GM12874 (cell line): ENCODE data around the gene BARHL2.

ENCODE experiments used
- CTCF ChIP-seq: IDR thresholded peaks from 2 replicates; pipeline ENCODE4 v1.5.1; 2011; ENCODE audit warnings: low read depth, mild to moderate bottlenecking, control low read depth, low read length, moderate library complexity; ENCODE audit not compliant: insufficient read depth

BARHL2 gene

GRCh38 chr1:90708236-90708786, 8.8 kb downstream of the BARHL2 start:
- TF ChIP-seq CTCF = no peak

- TF ChIP-seq CTCF = no peak
Observed at GRCh38 chr1:90707363-90707710, 9.8 kb downstream of the BARHL2 start.

- no peak for TF ChIP-seq CTCF
Observed at GRCh38 chr1:90706437-90707362, 10.4 kb downstream of the BARHL2 start.

GRCh38 chr1:90705956-90706355, 11.1 kb downstream of the BARHL2 start:
- no peak for TF ChIP-seq CTCF

GRCh38 chr1:90704817-90705216, 12.3 kb downstream of the BARHL2 start:
- no peak for TF ChIP-seq CTCF

- no peak for TF ChIP-seq CTCF
Observed at GRCh38 chr1:90694846-90695245, 22.3 kb downstream of the BARHL2 start.

GRCh38 chr1:90687747-90688146, 29.4 kb downstream of the BARHL2 start:
- TF ChIP-seq CTCF = no peak
